HepG2 (cell line): ENCODE data around the gene S100A13. TPM values are rescaled to one million over a fixed set of nuclear protein-coding genes. Genes with fewer than 3 reads are reported as not detected.

ENCODE experiments used
- ATF7 ChIP-seq, 2 experiments: fragments of 450-650 bp in 1 of 2; sonication (generic) in 1 of 2; formaldehyde crosslinking in 1 of 2; IDR thresholded peaks; 2 replicates each; pipeline versions ENCODE4 v1.4.0 to v1.6.1; 2016 to 2020; ENCODE audit warnings: antibody characterized with exemption in 1 of 2, mild to moderate bottlenecking in 1 of 2, missing genetic modification reagents in 1 of 2
- ATM ChIP-seq: fragments of 450-650 bp; IDR thresholded peaks from 2 replicates; pipeline ENCODE4 v1.7.1; 2017; ENCODE audit warnings: mild to moderate bottlenecking, borderline replicate concordance
- CERS6 ChIP-seq: sonication (generic); formaldehyde crosslinking; IDR thresholded peaks from 2 replicates; pipeline ENCODE4 v1.5.0; 2020; ENCODE audit warnings: missing genetic modification reagents
- DRAP1 ChIP-seq: IDR thresholded peaks from 2 replicates; pipeline ENCODE4 v1.6.1; 2016; ENCODE audit warnings: missing genetic modification reagents, missing compliant biosample characterization
- ETV5 ChIP-seq: IDR thresholded peaks from 2 replicates; pipeline ENCODE4 v1.6.1; 2018; ENCODE audit warnings: missing biosample characterization, missing genetic modification reagents, inconsistent platforms, borderline replicate concordance
- HBP1 ChIP-seq: IDR thresholded peaks from 2 replicates; pipeline ENCODE4 v1.6.1; 2016; ENCODE audit warnings: low read depth, control low read depth
- JUND ChIP-seq: sonication (generic); formaldehyde crosslinking; IDR thresholded peaks from 2 replicates; pipeline ENCODE4 v1.8.0; 2022; ENCODE audit warnings: mild to moderate bottlenecking, missing genetic modification reagents
- PRPF4 ChIP-seq: fragments of 200-400 bp; formaldehyde crosslinking; IDR thresholded peaks from 2 replicates; pipeline ENCODE4 v1.6.1; 2016; ENCODE audit warnings: low read length, low read depth; ENCODE audit not compliant: poor library complexity, severe bottlenecking
- TFE3 ChIP-seq: IDR thresholded peaks from 2 replicates; pipeline ENCODE4 v1.6.1; 2016
- TGIF2 ChIP-seq: IDR thresholded peaks from 2 replicates; pipeline ENCODE4 v1.6.1; 2016; ENCODE audit warnings: control low read depth, missing compliant biosample characterization
- ZBTB33 ChIP-seq: sonication (generic); formaldehyde crosslinking; IDR thresholded peaks from 2 replicates; pipeline ENCODE4 v1.4.0; 2020; ENCODE audit warnings: missing genetic modification reagents
- ZSCAN20 ChIP-seq: sonication (generic); formaldehyde crosslinking; IDR thresholded peaks from 2 replicates; pipeline ENCODE4 v1.4.0; 2020; ENCODE audit warnings: missing genetic modification reagents, mild to moderate bottlenecking, borderline replicate concordance
- polyA plus RNA-seq, 8 experiments: library from polyadenylated mRNA; depleted of rRNA in 3 of 8; stranded (reverse) in 7 of 8; unstranded in 1 of 8; fragments of >200 nt; fragmentation: Illumina TruSeq in 4 of 8; extraction: Trizol in 4 of 8; gene quantifications; 2 replicates each; pipeline versions ENCODE4 v1.2.1 to v1.2.3, GENCODE V29; 2011 to 2016; ENCODE audit warnings: low read depth in 4 of 8, missing spikeins in 1 of 8, mixed read lengths in 1 of 8; ENCODE audit not compliant: insufficient read depth in 1 of 8
- total RNA-seq, 5 experiments: library from RNA; depleted of rRNA; stranded (reverse); fragments of >200 nt; fragmentation: Illumina TruSeq; extraction: Trizol; gene quantifications; 2 replicates each; pipeline ENCODE4 v1.2.3, GENCODE V29; 2016; ENCODE audit warnings: low read depth in 1 of 5
- TF ChIP-seq, protein P1 (sequence below): sonication (generic); formaldehyde crosslinking; IDR thresholded peaks from 2 replicates; pipeline ENCODE4 v1.4.0; 2020; ENCODE audit warnings: missing genetic modification reagents, borderline replicate concordance
- TF ChIP-seq, protein P2 (sequence below): IDR thresholded peaks from 2 replicates; pipeline ENCODE4 v1.6.1; 2016; ENCODE audit warnings: control low read depth
- TF ChIP-seq, protein P3 (sequence below): sonication (generic); formaldehyde crosslinking; IDR thresholded peaks from 2 replicates; pipeline ENCODE4 v1.4.0; 2020; ENCODE audit warnings: missing genetic modification reagents

S100A13 gene
- total and polyA plus RNA-seq, 2 of the 13 experiments (the other 11 are each of a cell fraction or from before 2014, with no cell fraction given) = 89.5 to 172 TPM

DNA sequence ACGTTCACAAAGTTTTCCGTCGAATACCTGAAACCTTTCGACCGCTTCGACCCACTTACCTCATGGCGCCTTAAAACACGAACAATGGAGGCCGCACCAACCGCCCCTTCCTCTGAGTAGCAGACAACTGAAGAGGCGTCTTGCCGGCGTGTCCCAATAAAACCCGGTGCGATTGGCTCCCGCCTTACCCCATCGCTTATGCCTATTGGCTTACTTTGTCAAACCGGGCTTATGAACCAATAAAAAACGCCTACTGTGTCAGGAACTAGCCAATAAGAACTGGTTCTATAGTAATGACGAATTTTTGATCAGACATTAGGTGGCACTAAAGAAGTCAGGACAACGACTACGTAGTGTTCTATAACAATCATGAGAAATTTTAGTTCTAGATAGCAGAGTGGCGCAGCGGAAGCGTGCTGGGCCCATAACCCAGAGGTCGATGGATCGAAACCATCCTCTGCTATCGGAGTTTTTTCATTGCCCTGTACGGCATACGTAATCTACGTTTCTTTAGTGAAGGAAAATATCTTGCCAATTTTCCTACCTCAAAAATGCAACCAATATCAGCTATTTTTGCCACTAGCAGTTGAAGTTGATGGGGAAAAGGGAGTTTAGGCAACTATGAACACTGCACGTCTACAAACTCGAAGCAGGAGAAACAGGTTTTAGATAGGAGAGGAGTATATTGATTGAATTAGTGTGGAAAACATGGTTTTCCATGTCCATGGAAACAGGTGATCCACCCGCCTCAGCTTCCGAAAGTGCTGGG, 43.7 kb upstream of the S100A13 start, which contains the start of gene ILF2 (continued):
- TF ChIP-seq ZSCAN20 (no peak), ATM (no peak), CERS6 (CRISPR knock-in tag) (no peak), ZBTB33 (CRISPR knock-in tag) (no peak), DRAP1 (CRISPR knock-in tag) (no peak; the same call in 1 of the 2 replicates), HBP1 (CRISPR knock-in tag) (0 out of 2 replicates have a peak, but pooled peaks have one; percentile 54), TFE3 (CRISPR knock-in tag) (no peak; the same call in 1 of the 2 replicates), TGIF2 (CRISPR knock-in tag) (peak; percentile 33; the same call in 1 of the 2 replicates), ATF7 (IDR thresholded peaks at IDR 0.05) (peak; percentile 73), ATF7 (CRISPR knock-in tag; IDR thresholded peaks at IDR 0.05) (no peak), JUND (CRISPR knock-in tag) (no peak), ETV5 (CRISPR knock-in tag) (peak; percentile 74), PRPF4 (no peak)
- TF ChIP-seq, protein P1, sequence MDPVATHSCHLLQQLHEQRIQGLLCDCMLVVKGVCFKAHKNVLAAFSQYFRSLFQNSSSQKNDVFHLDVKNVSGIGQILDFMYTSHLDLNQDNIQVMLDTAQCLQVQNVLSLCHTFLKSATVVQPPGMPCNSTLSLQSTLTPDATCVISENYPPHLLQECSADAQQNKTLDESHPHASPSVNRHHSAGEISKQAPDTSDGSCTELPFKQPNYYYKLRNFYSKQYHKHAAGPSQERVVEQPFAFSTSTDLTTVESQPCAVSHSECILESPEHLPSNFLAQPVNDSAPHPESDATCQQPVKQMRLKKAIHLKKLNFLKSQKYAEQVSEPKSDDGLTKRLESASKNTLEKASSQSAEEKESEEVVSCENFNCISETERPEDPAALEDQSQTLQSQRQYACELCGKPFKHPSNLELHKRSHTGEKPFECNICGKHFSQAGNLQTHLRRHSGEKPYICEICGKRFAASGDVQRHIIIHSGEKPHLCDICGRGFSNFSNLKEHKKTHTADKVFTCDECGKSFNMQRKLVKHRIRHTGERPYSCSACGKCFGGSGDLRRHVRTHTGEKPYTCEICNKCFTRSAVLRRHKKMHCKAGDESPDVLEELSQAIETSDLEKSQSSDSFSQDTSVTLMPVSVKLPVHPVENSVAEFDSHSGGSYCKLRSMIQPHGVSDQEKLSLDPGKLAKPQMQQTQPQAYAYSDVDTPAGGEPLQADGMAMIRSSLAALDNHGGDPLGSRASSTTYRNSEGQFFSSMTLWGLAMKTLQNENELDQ = no peak
- TF ChIP-seq, protein P2, sequence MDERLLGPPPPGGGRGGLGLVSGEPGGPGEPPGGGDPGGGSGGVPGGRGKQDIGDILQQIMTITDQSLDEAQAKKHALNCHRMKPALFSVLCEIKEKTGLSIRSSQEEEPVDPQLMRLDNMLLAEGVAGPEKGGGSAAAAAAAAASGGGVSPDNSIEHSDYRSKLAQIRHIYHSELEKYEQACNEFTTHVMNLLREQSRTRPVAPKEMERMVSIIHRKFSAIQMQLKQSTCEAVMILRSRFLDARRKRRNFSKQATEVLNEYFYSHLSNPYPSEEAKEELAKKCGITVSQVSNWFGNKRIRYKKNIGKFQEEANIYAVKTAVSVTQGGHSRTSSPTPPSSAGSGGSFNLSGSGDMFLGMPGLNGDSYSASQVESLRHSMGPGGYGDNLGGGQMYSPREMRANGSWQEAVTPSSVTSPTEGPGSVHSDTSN (CRISPR knock-in tag) = no peak
- TF ChIP-seq, protein P3, sequence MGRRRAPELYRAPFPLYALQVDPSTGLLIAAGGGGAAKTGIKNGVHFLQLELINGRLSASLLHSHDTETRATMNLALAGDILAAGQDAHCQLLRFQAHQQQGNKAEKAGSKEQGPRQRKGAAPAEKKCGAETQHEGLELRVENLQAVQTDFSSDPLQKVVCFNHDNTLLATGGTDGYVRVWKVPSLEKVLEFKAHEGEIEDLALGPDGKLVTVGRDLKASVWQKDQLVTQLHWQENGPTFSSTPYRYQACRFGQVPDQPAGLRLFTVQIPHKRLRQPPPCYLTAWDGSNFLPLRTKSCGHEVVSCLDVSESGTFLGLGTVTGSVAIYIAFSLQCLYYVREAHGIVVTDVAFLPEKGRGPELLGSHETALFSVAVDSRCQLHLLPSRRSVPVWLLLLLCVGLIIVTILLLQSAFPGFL (CRISPR knock-in tag) = no peak
